ELF-1 (cell line): Measurements from ENCODE around the gene AAK1.
"Not testable (repeated sequence)": the region's sequence is repeated elsewhere in the genome, so short reads cannot be mapped to it uniquely, and the experiment has no call there.

Source experiments
- DNase-seq: peaks from one replicate; pipeline ENCODE4 v3.0.0-alpha.2; 2016; ENCODE audit warnings: low read depth, low spot score

AAK1 gene

DNA sequence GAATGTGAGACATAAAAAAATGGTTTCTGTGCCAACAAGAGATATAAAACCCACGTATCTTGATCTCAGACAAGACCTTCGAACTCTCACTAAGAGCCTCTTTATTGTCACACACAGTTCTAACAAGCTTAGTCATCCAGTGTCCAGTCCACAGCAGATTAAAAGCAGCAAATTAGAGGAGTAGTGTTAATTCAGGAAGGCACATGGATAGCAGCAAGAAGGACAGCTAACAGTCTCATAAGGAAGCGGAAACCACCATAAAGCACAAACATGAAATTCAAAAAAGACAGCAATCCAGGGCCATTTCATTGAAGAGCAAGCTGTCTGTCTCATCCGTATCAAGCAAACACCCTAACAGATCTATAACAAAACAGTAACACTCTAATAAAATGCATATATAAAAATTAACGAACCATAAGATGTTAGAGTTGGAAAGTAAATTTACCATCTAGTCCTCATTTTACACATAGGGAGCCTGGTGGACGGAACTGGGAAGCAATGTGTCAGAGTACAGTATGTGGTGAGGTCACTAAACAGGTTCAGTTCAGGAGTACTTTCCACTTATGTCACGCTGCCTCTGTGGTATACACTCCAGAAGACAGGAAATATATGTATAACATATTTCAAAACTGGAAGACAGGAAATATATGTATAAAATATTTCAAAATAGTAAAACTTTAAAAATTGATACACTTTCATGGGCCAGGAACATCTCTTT is 18.3 kb downstream of the AAK1 start:
- no peak for DNase-seq

DNA sequence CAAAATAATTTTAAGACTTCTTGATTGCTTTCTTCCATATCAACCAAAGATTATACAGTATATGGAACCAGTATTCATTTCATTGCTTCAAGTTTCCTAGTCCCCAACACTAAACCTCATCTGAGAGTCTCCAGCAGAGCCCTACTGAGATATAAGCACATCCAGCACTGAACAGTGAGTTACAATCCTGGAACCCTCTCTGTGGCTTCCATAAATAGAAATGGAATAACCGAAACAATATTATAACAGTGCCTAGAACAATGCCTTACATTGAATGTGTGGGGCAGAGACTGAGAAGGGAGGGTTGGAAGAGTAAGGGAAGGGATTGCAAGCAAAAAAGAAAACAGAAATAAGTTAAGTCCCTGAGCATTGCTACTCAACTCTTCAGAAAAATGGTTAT is 18.9 kb downstream of the AAK1 start:
- DNase-seq = no peak

DNA sequence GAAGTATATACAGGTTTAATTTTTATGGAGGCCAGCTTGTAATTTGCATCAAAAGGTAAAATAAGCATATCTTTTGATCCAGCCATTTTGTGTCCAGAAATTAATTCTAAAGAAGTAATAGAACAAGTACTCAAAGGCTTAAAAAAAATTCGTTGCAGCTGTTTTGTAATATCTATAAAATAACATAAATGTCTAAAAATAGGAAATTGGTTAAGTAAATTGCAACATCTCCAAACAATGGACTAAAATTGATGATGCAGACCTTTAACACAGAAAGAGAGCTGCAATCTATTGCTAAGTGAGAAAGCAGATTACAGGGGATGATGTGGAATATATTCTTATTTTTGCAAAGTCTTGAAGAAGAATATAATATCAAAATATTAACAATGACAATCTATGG is 19.4 kb downstream of the AAK1 start:
- DNase-seq = no peak

DNA sequence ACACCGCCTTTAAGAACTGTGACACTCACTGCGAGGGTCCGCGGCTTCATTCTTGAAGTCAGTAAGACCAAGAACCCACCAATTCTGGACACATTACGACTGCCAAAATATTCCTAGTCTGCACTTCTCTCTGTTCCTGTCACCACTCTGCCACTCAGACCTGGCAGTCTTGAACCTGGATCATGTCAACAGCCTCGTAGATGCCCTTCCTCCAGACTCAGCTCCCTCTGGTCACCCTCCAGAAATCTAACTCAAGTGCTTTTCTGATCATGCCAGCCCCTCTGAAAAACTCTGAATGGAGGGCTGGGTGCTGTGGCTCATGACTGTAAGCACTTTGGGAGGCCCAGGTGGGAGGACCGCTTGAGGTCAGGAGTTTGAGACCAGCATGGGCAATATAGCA is 20.3 kb downstream of the AAK1 start:
- no peak for DNase-seq

DNA sequence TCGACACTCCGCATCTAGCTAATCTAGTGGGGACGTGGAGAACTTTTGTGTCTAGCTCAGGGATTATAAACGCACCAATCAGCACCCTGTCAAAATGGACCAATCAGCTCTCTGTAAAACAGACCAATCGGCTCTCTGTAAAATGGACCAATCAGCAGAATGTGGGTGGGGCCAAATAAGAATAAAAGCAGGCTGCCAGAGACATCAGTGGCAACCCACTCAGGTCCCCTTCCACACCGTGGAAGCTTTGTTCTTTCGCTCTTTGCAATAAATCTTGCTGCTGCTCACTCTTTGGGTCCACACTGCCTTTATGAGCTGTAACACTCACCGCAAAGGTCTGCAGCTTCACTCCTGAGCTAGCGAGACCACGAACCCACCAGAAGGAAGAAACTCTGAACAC is 20.7 kb downstream of the AAK1 start:
- DNase-seq = not testable (repeated sequence)

DNA sequence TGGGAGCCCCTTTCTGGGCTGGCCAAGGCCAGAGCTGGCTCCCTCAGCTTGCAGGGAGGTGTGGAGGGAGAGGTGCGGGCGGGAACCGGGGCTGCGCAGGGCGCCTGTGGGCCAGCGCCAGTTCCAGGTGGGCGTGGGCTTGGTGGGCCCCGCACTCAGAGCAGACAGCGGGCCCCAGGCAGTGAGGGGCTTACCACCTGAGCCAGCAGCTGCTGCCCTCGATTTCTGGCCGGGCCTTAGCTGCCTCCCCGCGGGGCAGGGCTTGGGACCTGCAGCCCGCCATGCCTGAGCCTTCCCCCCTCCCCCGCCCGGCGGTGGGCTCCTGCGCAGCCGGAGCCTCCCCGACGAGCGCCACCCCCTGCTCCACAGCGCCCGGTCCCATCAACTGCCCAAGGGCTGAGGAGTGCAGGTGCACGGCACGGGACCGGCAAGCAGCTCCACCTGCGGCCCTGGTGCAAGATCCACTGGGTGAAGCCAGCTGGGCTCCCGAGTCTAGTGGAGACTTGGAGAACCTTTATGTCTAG is 21.5 kb downstream of the AAK1 start:
- not testable (repeated sequence) for DNase-seq

DNA sequence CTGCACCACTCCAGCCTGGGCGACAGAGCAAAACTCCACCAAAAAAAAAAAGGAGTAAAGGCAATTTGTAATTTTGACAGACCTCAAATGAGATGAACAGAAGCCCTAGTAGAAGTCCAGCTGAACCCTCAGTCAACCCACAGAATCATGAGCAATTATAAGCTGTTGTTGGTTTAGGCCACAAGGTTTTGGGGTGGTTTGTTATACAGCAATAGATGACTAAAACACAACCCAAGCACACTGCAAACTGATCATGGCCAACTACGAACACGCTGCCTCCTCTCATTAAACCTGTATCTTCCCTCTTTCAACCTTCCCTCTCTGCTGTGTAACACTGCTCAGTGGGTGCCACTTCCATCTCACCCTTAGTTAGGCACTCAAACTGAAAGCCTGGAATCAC is 22.1 kb downstream of the AAK1 start:
- DNase-seq = no peak

DNA sequence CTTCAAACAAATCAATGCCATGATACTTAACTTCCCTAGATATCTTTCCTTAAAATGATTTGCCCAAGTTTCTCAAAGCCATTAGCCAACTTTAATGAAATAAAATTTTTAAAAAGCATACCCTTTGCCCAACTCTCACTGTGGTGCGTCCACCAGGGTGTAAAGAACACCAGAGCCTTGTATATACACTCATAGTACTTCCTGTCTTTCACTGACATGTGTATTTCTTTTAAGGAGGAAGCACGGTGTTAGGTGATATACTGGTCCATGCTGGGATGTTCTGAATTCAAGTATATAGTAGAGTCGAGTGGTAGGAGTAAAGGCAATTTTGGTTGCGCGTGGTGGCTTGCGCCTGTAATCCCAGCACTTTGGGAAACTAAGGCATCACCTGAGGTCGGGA is 22.7 kb downstream of the AAK1 start:
- DNase-seq = no peak

DNA sequence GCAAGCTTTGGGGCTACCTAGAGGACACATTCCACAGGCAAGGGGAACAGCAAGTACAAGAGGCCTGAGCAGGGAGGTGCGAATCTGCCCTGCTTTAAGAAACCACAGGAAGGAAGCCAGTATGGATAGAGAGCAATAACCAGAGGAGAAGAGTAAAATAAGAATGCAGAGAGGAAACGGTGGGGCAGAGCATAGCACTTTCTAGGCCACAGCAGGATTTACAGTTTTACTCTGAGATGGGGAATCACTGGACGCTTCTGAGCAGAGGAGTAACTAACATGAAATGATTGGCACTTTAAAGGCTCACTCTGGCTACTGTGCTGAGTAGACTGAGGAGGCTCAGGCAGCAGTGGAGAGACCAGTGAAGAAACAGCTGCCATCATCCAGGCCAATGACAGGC is 23.8 kb downstream of the AAK1 start:
- DNase-seq = no peak

DNA sequence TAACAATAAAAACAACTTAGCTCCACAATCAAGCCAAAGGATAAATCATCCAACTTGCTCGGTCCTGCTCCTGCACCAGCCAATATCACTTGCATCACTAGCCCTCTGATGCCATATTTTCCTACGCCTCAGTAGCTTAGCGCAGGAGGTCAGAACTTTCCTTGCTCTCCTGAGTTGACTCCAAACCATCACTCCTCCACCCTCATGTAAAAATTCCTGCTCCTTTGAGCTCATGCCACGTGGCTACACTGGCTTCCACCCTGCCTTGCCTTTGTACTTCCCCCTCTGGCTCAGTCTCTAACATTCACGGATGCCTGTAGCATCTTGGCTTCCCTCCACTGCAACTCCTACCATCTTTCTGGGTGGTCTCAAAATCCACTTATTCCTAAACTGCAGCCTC is 25.2 kb downstream of the AAK1 start:
- DNase-seq = no peak

DNA sequence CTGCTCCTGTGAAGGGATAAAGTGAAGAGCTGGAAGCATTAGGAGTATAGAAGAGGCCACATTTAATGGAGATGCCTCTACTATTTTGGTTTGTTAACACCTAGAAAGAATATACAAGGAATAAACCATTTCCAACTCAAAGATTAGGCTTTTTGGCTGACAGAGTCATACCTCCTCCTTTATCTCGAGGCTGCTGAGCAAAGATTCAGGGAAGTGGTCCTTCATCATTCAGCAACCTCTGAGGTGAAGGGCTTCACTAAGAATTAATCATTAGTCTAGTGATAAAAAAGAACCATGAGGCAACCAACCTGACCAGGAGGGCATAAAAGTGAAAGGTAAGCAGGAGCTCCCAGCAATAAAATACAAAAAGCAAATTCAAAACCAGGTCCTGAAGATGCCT is 25.8 kb downstream of the AAK1 start:
- no peak for DNase-seq

DNA sequence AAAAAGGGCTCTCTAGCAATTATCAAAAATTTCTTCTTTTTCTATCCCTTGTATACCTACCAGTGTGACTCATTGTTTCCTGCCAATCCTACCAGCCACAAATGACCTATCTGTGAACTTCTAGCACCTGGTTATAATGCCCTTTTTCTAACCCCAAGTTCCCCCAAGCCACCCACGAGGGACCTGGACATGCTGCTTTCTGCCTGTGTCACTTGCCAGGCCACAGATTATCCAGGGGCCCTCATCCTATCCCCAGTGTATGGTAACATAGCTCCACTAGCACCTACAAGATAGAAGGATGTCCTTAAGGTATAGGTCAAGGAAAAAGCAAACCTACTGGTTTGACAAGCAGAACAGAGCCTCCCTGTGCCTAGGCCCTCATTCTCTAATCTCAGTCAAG is 26.8 kb downstream of the AAK1 start:
- peak; percentile 44 for DNase-seq

DNA sequence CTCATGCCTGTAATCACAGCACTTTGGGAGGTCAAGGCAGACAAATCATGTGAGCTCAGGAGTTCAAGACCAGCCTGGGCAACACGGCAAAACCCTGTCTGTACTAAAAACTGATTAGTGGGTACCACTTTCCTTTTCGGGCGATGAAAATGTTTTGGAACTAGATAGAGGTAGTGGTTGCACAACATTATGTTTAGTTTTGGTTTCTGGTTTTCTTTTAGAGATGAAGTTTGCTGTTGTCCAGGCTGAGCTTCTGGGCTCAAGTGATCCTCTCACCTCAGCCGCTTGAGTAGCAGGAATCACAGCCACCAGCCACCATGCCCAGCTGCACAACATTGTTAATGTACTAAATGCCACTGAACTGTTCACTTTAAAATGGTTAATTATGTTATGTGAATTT is 27.6 kb downstream of the AAK1 start:
- no peak for DNase-seq

DNA sequence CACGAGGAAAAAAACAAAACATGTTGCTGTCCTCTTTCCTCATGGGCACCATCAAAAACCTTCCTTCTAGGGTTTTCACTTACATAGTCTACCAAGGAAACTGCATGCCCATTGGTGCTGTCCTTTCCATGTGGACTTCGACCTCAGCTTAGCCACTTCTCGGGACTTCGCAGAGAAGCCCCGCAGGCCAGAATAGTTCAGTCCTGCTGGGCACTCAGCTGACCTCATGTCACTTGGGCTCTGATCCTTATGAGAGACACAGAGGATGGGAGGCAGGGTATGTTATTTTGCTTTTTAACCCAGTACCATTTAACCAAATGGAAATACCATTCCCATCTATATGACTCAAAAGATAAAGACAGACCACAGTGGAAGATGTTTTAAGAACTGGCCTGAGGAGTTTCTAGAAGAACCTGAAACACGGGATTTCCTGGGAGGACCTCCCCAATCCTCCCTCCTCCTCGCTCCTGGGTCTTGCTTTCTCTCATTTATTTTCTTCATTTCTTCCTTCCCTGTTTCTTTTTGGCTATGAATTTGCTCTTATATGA is 28.4 kb downstream of the AAK1 start:
- peak; percentile 31 for DNase-seq

DNA sequence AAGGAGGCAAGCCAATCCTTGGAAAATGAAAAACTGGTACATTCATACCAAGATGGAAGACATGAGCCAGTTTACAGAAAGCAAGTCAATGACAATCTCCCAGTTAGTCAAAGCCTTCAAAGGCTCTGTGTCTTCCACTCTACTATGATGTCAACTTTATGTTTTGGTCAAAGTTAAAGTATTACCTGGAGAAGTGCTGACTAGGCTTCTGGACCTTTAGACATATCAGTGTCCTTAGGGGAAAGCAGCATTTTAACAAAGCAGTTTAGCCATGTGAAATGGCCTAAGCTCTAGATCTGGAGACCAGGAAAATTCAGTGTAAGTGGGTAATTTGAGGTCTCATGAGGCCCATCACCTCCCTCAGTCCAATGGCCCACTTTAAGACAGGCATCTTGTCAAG is 30.8 kb downstream of the AAK1 start:
- DNase-seq = no peak

DNA sequence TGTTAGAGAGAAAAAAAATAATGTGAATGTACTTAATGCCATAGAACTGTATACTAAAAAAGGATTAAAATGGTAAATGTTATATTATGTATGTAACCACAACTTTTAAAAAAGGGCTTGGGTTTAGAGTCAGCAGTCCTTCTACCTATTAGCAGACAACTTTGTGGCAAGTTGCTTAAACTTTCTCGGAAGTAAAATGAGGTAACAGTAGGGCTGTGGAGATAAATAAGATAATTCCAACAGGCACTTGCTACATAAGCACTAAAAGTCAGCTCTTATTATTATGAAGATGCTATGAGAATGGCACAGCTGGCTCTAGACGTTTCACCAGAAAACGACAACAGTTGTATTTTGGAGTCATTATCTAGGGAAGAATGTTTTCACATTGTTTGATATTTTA is 31.3 kb downstream of the AAK1 start:
- DNase-seq = no peak

DNA sequence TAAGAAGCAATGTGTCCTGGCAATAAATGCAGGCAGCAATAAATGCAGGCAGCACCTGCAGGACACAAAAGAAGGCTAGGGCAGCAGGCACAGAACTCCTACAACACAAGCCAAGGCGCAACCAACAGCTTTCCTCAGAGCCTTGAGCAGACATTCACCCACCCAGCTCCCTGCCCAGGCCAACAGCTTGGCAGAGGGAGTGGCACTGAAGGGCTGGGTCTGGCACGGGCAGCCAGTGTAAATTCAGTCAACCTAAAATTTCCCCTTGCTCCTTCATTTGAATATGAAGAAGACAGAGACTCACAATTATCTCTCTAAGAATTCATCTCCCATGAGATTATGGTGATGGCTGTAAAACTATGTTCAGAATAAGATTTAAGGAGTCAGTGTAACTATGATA is 35.4 kb downstream of the AAK1 start:
- no peak for DNase-seq

DNA sequence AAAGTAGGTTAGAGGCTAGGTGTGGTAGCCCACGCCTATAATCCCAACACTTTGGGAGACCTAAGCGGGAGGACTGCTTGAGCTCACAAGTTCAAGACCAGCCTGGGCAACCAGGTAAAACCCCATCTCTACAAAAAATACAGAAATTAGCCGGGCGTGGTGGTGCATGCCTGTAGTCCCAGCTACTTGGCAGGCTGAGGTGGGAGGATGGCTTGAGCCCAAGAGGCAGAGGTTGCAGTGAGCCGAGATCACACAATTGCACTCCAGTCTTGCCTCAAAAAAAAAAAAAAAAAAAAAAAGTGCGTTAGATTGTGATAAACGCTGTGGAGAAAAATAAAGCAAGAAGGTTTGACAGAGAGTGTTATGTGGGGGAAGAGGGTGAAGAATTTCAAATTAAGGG is 36.8 kb downstream of the AAK1 start:
- DNase-seq = not testable (repeated sequence)

DNA sequence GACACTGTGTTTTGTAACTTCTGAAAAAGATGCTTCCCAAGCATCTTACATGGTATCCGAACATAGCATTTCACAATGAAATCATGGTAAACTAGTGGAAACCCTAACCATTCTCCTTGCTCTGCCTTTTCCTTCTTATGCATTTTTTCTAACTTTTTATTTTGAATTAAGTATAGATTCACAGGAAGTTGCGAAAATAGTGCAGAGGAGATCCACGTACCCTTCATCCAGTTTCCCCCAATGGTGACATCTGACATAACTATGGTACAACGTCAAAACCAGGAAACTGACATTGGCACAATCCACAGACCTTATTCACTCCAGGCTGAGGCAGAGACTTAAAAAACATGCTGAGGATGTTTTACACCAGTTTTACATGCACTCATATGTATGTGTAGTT is 38.3 kb downstream of the AAK1 start:
- DNase-seq = no peak

DNA sequence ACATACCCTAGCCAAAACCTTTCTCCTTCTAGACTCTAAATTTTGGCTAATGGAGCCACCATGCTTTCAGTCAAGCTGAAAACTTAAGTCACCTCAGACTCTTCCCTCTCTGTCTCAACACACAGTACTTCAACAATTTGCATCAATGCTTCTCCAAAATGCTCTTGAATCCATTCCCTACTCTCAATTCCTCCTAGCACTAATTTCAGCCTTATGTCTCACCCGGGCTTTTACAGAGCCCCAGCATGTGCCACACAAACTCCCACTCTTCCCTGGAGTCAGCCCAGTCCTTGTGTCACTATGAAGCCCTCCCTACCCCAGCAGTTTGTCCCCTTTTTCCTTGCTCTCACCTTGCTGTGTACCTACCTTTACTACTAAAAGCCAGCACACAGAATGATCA is 38.7 kb downstream of the AAK1 start:
- no peak for DNase-seq

DNA sequence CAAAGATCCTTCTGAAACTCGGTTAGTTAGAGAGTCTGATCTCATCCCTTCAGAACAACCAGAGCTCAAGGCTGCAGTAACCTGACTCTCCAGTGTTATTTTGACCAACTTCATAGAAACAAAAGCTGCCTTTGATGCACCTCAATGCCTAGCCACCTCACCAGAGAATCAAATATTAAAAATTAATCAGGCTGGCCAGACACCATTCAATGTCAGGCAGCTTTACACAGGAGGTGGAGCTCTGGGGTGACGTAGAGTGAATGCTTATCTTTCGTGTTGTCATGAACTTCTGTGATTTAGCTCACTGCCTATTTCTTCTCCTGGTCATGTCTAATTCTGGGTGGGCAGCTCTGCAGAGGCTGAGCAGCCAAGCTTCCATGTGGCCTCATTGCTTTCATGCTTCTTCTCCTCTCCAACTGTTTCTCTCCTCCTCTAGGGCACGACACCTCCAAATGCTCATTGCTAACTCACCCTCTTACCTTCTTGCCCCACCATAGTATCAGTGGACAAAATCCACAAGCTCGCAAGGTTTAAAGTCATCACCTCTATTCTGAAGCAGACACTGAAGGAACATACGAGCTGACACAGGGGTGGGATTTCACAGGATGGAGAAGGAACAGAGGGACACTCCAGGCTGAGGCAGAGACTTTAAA is 39.4 kb downstream of the AAK1 start:
- no peak for DNase-seq

DNA sequence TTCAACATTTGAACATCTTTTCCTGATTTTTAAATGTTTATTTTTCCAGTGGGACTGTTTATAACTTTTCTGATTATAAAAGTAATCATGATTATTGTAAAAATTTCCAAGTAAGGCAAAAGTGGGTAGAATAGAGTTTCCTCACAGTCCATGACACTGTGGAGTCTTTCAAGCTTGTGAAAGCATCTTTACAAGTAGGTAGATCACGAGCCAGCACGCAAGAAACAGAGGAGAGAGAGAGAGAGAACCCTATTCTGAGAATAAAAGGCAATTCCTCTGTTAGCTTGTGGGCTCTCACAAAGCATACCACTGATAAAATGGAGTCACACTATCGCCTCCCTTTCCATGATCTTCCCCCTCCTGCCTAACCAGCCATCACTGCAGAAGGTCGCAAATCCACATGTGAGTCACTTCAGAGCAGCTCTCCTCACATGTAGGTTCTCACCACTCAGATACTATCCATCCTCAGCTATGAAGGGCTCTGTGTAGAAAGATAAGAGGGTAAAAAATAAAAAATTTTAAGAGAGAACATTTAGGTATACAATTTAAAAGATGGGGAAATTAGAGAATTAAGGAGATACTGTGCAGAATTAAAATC is 40.3 kb downstream of the AAK1 start:
- no peak for DNase-seq

DNA sequence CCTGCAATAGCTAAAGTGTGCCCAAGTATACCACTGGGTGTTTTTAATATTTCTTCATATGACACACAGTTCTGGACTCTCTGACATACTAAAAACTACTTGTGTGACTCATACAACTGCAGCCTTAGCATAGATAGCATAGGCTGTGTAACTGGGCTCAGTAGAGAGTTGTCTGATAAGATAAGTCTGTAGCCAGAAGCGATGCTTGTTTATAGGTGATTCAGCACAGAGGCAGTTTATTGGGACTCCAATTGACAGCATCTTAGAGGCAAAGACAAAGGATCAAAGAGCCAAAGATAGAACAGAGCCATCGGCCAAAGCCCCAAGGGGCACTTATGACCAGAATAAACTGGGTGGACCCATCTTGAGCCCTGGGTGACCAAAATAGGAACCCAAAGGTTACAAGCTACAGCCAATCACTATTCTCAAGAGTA is 42.3 kb downstream of the AAK1 start:
- DNase-seq = peak; percentile 68
